ENCODE measurements around the gene TDRD3. TPM values are rescaled to one million over a fixed set of nuclear protein-coding genes. Genes with fewer than 3 reads are reported as not detected.

Gene TDRD3
- total and polyA plus RNA-seq, 2 donors (not counting 1 experiment from before 2014, with no cell fraction given), result 5.6 to 23.7 TPM

GRCh38 chr13:60418954-60419353, 21.9 kb downstream of the TDRD3 start:
- WGBS (ENCODE audit: insufficient coverage), result no CpG with 5 or more reads among the region's 2 CpGs
- peaks cover 2% of the 10 kb centered on the region for H3K4me1 Mint-ChIP-seq
- H2AFZ ChIP-seq (ENCODE audit: insufficient read depth, low read depth, low read length, poor library complexity, severe bottlenecking), result no peak overlapping the region

GRCh38 chr13:60425332-60425731, 28.3 kb downstream of the TDRD3 start:
- Histone ChIP-seq H2AFZ (ENCODE audit: insufficient read depth, low read depth, low read length, poor library complexity, severe bottlenecking) (no peak overlapping the region), H4K20me1 (ENCODE audit: control insufficient read depth, insufficient read depth, low read length, poor library complexity, severe bottlenecking) (peaks cover 3% of the 10 kb centered on the region), H3K27me3 (replicated peaks in 1 of 4; ENCODE audit: control extremely low read depth in 1 of 4, control insufficient read depth in 3 of 4, insufficient read depth in 4 of 4, low read length in 3 of 4) (no peaks in the 10 kb centered on the region), H3K4me3 (ENCODE audit: control extremely low read depth in 1 of 5, extremely low read depth in 1 of 5, insufficient read depth in 1 of 5, low read depth in 2 of 5, low read length in 4 of 5) (no peak overlapping the region), H3K4me1 (ENCODE audit: control insufficient read depth in 2 of 2, insufficient read depth in 2 of 2, low read length in 2 of 2) (no peaks in the 10 kb centered on the region), H3K4me2 (replicated peaks; ENCODE audit: low read depth, low read length, poor library complexity, severe bottlenecking) (no peak overlapping the region), H3K9me3 (ENCODE audit: control extremely low read depth in 1 of 3, control insufficient read depth in 2 of 3, insufficient read depth in 1 of 3, low read length in 2 of 3) (peaks cover 0 to 4% (median 0%) of the 10 kb centered on the region in 3 donors), H3K27ac (ENCODE audit: low read length in 2 of 2) (no peak overlapping the region), H3K79me2 (ENCODE audit: control insufficient read depth, insufficient read depth, low read length) (peaks cover 5% of the 10 kb centered on the region), H3K36me3 (replicated peaks in 1 of 2; ENCODE audit: control extremely low read depth in 1 of 2, control insufficient read depth in 1 of 2, extremely low read depth in 1 of 2, insufficient read depth in 2 of 2, low read length in 1 of 2) (no peaks in the 10 kb centered on the region), H3K9ac (ENCODE audit: low read length) (no peak overlapping the region)
- intact Hi-C loops (cut with micrococcal nuclease), result no loop called here
- H3K4me3 Mint-ChIP-seq, result no peak overlapping the region
- H3K27me3 Mint-ChIP-seq, result no peaks in the 10 kb centered on the region
- ATAC-seq (ENCODE audit: low read depth), result no peak
- peaks cover 3% of the 10 kb centered on the region for H3K9me3 Mint-ChIP-seq (ENCODE audit: insufficient read depth)
- DNase-seq, result no peak
- CTCF ChIA-PET, result no interaction called here
- peaks cover 17% of the 10 kb centered on the region for H3K4me1 Mint-ChIP-seq
- H3K27ac Mint-ChIP-seq, result no peak overlapping the region
- no CpG with 5 or more reads among the region's 4 CpGs for WGBS (ENCODE audit: insufficient coverage)
- no peak for TF ChIP-seq CTCF (IDR thresholded peaks at IDR 0.05)
- POLR2A ChIA-PET, result no interaction called here

More at GRCh38 chr13:60418954-60419353, 21.9 kb downstream of the TDRD3 start:
- H3K4me3 ChIP-seq (ENCODE audit: control extremely low read depth in 1 of 5, extremely low read depth in 1 of 5, insufficient read depth in 1 of 5, low read depth in 2 of 5, low read length in 4 of 5), result no peak overlapping the region
- ChIA-PET POLR2A (interaction anchor here (0.6 kb wide), 1 partner anchor 472 kb away, joined by 3 read pairs; no protein-coding TSS in a partner anchor), CTCF (no interaction called here)
- no peak for DNase-seq
- intact Hi-C loops (cut with micrococcal nuclease), result no loop called here
- no peaks in the 10 kb centered on the region for H3K4me1 ChIP-seq (ENCODE audit: control insufficient read depth in 2 of 2, insufficient read depth in 2 of 2, low read length in 2 of 2)
- no peak for TF ChIP-seq CTCF (IDR thresholded peaks at IDR 0.05)
- no peak for TF ChIP-seq EZH2 (IDR thresholded peaks at IDR 0.05; ENCODE audit: borderline replicate concordance, insufficient read depth, low read depth, low read length, poor library complexity, severe bottlenecking)
- H3K4me2 ChIP-seq (replicated peaks; ENCODE audit: low read depth, low read length, poor library complexity, severe bottlenecking), result no peak overlapping the region
- ATAC-seq (ENCODE audit: low read depth), result no peak
- no peaks in the 10 kb centered on the region for H3K27me3 ChIP-seq (replicated peaks in 1 of 4; ENCODE audit: control extremely low read depth in 1 of 4, control insufficient read depth in 3 of 4, insufficient read depth in 4 of 4, low read length in 3 of 4)
- Mint-ChIP-seq H3K9me3 (ENCODE audit: insufficient read depth) (peaks cover 3% of the 10 kb centered on the region), H3K27me3 (no peaks in the 10 kb centered on the region), H3K4me3 (no peak overlapping the region), H3K27ac (no peak overlapping the region)
- H3K36me3 ChIP-seq (replicated peaks in 1 of 2; ENCODE audit: control extremely low read depth in 1 of 2, control insufficient read depth in 1 of 2, extremely low read depth in 1 of 2, insufficient read depth in 2 of 2, low read length in 1 of 2), result no peaks in the 10 kb centered on the region
- no peak overlapping the region for H3K27ac ChIP-seq (ENCODE audit: low read length in 2 of 2)
- H4K20me1 ChIP-seq (ENCODE audit: control insufficient read depth, insufficient read depth, low read length, poor library complexity, severe bottlenecking), result no peaks in the 10 kb centered on the region
- H3K79me2 ChIP-seq (ENCODE audit: control insufficient read depth, insufficient read depth, low read length), result peaks cover 32% of the 10 kb centered on the region
- no peak overlapping the region for H3K9ac ChIP-seq (ENCODE audit: low read length)
- H3K9me3 ChIP-seq (ENCODE audit: control extremely low read depth in 1 of 3, control insufficient read depth in 2 of 3, insufficient read depth in 1 of 3, low read length in 2 of 3), result peaks cover 0 to 4% (median 0%) of the 10 kb centered on the region in 3 donors

All from B cell (primary cell).